GM12891 (cell line): Measurements from ENCODE around the gene FSTL4.

Experiments used
- DNase-seq: peaks from one replicate; pipeline ENCODE4 v3.0.0; 2011; ENCODE audit warnings: low spot score; ENCODE audit not compliant: insufficient read length
- FAIRE-seq: peaks from 2 replicates; lab custom pipeline; 2011; peaks lifted over from hg19 to GRCh38; lab: Jason Lieb, UNC
- PAX5 ChIP-seq: IDR thresholded peaks from 2 replicates; pipeline ENCODE4 v1.6.1; 2011; ENCODE audit warnings: low read length, moderate library complexity, mild to moderate bottlenecking; ENCODE audit not compliant: insufficient read depth, severe bottlenecking
- POLR2A ChIP-seq: IDR thresholded peaks from 2 replicates; pipeline ENCODE4 v1.6.1; 2011; ENCODE audit warnings: low read depth, low read length, control low read depth
- POLR2AphosphoS5 ChIP-seq: IDR thresholded peaks from 2 replicates; pipeline ENCODE4 v1.6.1; 2011; ENCODE audit warnings: low read depth, low read length, control low read depth
- POU2F2 ChIP-seq: IDR thresholded peaks from 2 replicates; pipeline ENCODE4 v1.6.1; 2011; ENCODE audit warnings: low read depth, mild to moderate bottlenecking, control low read depth, low read length, moderate library complexity
- SPI1 ChIP-seq: IDR thresholded peaks from 2 replicates; pipeline ENCODE4 v1.6.1; 2011; ENCODE audit warnings: low read depth, low read length, control low read depth
- TAF1 ChIP-seq: IDR thresholded peaks from 2 replicates; pipeline ENCODE4 v1.6.1; 2011; ENCODE audit warnings: low read depth, low read length, control low read depth

The FSTL4 gene

GRCh38 chr5:133403741-133404364, 208.5 kb downstream of the FSTL4 start:
- FAIRE-seq, result no peak
- no peak for DNase-seq
- TF ChIP-seq POLR2A (no peak), SPI1 (no peak), POU2F2 (no peak), PAX5 (no peak), POLR2AphosphoS5 (no peak), TAF1 (no peak)

- DNase-seq (no peak), FAIRE-seq (no peak)
- TF ChIP-seq SPI1 (no peak), POLR2AphosphoS5 (no peak), POLR2A (no peak), POU2F2 (no peak), TAF1 (no peak), PAX5 (no peak)
These were observed 209.6 kb downstream of the FSTL4 start for GRCh38 chr5:133402775-133403174.

GRCh38 chr5:133401731-133402347, 210.5 kb downstream of the FSTL4 start:
- FAIRE-seq (no peak), DNase-seq (no peak)
- TF ChIP-seq SPI1 (no peak), POLR2A (no peak), POLR2AphosphoS5 (no peak), TAF1 (no peak), POU2F2 (no peak), PAX5 (no peak)

GRCh38 chr5:133400831-133401351, 211.4 kb downstream of the FSTL4 start:
- FAIRE-seq (no peak), DNase-seq (no peak)
- TF ChIP-seq POLR2AphosphoS5 (no peak), TAF1 (no peak), SPI1 (no peak), POLR2A (no peak), PAX5 (no peak), POU2F2 (no peak)

- DNase-seq (no peak), FAIRE-seq (no peak)
- no peak for TF ChIP-seq POLR2A
- TF ChIP-seq SPI1, result no peak
- TF ChIP-seq PAX5, result no peak
- no peak for TF ChIP-seq POU2F2
- TF ChIP-seq POLR2AphosphoS5, result no peak
- TF ChIP-seq TAF1, result no peak
These were observed 212.2 kb downstream of the FSTL4 start for GRCh38 chr5:133400120-133400519.

GRCh38 chr5:133399247-133399891, 213.0 kb downstream of the FSTL4 start:
- no peak for TF ChIP-seq POLR2AphosphoS5
- no peak for TF ChIP-seq PAX5
- no peak for TF ChIP-seq POLR2A
- TF ChIP-seq TAF1, result no peak
- DNase-seq (no peak), FAIRE-seq (no peak)

GRCh38 chr5:133398646-133399101, 213.7 kb downstream of the FSTL4 start:
- DNase-seq (peak; percentile 26), FAIRE-seq (peak; percentile 56)
- TF ChIP-seq SPI1 (peak; percentile 69), PAX5 (peak; percentile 44), POLR2A (no peak), POU2F2 (no peak), TAF1 (no peak), POLR2AphosphoS5 (no peak)

GRCh38 chr5:133397990-133398645, 214.2 kb downstream of the FSTL4 start:
- DNase-seq (no peak), FAIRE-seq (no peak)
- TF ChIP-seq POLR2A (no peak), POLR2AphosphoS5 (no peak), SPI1 (no peak), POU2F2 (no peak), TAF1 (no peak), PAX5 (no peak)
